Brain microvascular endothelial cell (primary cell): ENCODE data around the gene HRH2.

Experiments used
- DNase-seq: peaks from one replicate; pipeline ENCODE4 v3.0.0-alpha.2; 2020
- H3K27ac ChIP-seq: fragments of 250-450 bp; sonication (Bioruptor Pico); 2 replicates; pipeline ENCODE4 v1.5.1; 2020; ENCODE audit warnings: mild to moderate bottlenecking, moderate library complexity
- H3K27me3 ChIP-seq: fragments of 250-450 bp; sonication (Bioruptor Pico); replicated peaks from 2 replicates; pipeline ENCODE4 v1.5.1; 2020; ENCODE audit warnings: mild to moderate bottlenecking
- H3K36me3 ChIP-seq: fragments of 250-450 bp; sonication (Bioruptor Pico); replicated peaks from 2 replicates; pipeline ENCODE4 v1.5.1; 2020; ENCODE audit warnings: mild to moderate bottlenecking
- H3K4me3 ChIP-seq: 2 replicates; pipeline ENCODE4 v1.5.1; 2011; ENCODE audit warnings: low read depth, mild to moderate bottlenecking, control low read depth, low read length, moderate library complexity
- in situ Hi-C: cut with HindIII; loops from 2 replicates; pipeline ENCODE4 v1.10.0; 2017; ENCODE audit warnings: low sequenced_read_pairs, low pct_ligation_motif_present
- TF ChIP-seq, protein P1 (sequence below): IDR thresholded peaks from 2 replicates; pipeline ENCODE4 v1.5.1; 2011; ENCODE audit warnings: low read depth, mild to moderate bottlenecking, moderate library complexity, low read length, control low read depth, inconsistent platforms; ENCODE audit errors: missing control alignments

HRH2 gene

GRCh38 chr5:175686826-175687225 is 29.0 kb downstream of the HRH2 start:
- no peaks in the 10 kb centered on the region for H3K36me3 ChIP-seq
- in situ Hi-C loops, result no loop called here
- DNase-seq, result no peak
- H3K27ac ChIP-seq, result no peak overlapping the region
- no peaks in the 10 kb centered on the region for H3K27me3 ChIP-seq
- H3K4me3 ChIP-seq, result no peak overlapping the region
- TF ChIP-seq, protein P1, sequence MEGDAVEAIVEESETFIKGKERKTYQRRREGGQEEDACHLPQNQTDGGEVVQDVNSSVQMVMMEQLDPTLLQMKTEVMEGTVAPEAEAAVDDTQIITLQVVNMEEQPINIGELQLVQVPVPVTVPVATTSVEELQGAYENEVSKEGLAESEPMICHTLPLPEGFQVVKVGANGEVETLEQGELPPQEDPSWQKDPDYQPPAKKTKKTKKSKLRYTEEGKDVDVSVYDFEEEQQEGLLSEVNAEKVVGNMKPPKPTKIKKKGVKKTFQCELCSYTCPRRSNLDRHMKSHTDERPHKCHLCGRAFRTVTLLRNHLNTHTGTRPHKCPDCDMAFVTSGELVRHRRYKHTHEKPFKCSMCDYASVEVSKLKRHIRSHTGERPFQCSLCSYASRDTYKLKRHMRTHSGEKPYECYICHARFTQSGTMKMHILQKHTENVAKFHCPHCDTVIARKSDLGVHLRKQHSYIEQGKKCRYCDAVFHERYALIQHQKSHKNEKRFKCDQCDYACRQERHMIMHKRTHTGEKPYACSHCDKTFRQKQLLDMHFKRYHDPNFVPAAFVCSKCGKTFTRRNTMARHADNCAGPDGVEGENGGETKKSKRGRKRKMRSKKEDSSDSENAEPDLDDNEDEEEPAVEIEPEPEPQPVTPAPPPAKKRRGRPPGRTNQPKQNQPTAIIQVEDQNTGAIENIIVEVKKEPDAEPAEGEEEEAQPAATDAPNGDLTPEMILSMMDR, result no peak

GRCh38 chr5:175687231-175687701 is 29.4 kb downstream of the HRH2 start:
- in situ Hi-C loops, result no loop called here
- Histone ChIP-seq H3K36me3 (no peaks in the 10 kb centered on the region), H3K27ac (no peak overlapping the region), H3K4me3 (no peak overlapping the region), H3K27me3 (no peaks in the 10 kb centered on the region)
- TF ChIP-seq, protein P1, result no peak
- no peak for DNase-seq

DNA sequence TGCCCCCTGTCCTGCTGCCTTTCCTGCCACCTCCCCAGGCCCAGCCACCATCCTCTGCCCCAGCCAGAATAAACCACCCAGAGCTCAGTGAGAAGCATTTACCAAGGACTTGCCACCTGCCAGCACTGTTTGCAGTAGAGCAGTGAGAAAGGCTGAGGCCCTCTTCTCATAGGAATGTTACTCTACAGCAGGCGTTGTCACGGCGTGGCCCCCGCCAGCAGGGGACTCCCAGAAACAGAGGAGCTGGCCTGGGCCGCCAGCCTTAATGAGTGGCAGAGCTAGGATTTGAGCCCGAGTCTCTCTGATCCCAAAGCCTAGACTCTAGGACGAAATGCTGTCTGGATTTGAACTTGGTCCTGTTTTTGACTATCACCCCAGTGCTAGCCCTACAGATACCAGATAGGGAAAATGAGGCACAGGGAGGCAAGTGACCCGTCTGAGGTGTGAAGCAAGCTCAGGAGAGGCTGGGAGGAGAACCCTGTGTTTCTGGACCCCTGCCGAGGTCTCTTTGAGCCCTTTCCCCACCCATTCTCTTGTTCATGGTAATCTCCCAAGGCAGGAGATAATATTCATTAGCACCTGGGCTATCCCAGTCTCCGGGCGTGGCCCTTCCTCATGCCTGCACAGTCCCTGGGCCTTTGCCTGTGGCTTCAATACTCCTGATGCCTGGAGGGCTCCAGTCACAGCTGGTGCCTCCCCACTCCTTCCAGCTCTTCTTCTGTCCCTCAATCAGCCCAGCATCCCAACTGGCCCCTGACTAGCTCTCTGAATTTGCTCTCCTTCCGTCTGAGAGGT is 30.7 kb downstream of the HRH2 start:
- no peak for DNase-seq
- no peaks in the 10 kb centered on the region for H3K27me3 ChIP-seq

DNA sequence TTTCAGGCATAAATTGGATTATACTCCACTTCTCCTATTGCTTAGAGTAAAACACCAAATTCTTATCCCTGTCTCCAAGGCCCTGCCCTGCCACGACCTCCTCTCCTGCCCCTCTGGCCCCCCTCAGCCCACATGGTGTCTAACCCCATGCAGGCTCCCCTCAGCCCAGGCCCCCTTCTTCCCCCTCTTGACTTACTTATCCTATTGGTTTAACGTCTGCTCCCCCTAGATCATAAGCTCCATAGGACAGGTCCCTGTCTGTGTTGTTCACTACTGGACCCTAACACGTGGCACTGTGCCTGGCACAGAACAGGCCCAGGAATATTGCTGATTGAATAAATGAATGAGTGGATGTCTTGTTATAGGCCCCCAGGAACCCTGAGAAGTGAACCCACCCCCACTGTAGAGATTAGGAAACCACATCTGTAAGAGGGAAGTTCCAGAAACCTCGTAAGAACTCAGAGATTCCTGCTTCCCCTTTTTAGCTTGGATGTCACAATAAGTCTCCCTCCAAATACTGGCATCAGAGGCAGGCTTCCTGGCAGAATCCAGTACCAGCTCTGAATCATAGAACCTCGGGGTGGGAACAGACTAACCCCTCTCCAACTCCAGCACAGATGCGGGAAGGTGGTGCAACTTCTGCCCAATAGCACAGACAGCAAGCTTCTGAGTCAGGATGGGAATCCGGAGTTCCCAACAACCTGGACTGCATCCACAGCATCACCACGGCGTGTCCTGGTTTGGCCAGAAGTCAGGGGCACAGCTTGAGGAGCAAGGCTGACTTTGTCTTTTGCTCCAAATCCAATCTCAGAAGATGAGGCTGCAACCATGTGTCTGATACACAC is 31.5 kb downstream of the HRH2 start:
- Histone ChIP-seq H3K27me3 (no peaks in the 10 kb centered on the region), H3K4me3 (no peak overlapping the region), H3K36me3 (no peaks in the 10 kb centered on the region), H3K27ac (no peak overlapping the region)
- TF ChIP-seq, protein P1, result no peak
- peak; percentile 3 for DNase-seq
- in situ Hi-C loops, result no loop called here

More for the DNA sequence above, 30.7 kb downstream of the HRH2 start:
- TF ChIP-seq, protein P1, result no peak
- Histone ChIP-seq H3K4me3 (no peak overlapping the region), H3K27ac (no peak overlapping the region), H3K36me3 (no peaks in the 10 kb centered on the region)
- in situ Hi-C loops, result no loop called here

DNA sequence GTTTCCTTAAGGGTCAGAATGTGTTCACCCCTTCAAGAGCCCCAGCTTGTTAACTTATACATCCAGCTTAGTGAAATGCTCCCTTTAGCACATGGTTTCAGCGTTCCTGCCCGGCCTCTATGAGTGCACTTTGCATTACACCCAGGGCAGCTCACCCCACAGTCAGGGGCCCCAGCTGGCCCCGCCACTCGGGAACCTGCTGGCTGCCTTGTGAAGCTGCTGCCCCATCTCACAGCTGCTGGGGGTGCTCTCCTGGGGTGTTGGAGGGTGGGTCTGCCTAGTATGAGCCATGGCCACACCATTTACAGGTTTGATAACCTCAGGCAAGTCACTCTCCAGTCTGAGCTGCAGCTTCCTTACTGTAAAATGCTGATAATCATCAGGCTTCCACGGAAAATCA is 32.2 kb downstream of the HRH2 start:
- Histone ChIP-seq H3K4me3 (no peak overlapping the region), H3K36me3 (no peaks in the 10 kb centered on the region), H3K27me3 (no peaks in the 10 kb centered on the region), H3K27ac (no peak overlapping the region)
- TF ChIP-seq, protein P1, result no peak
- DNase-seq, result no peak
- in situ Hi-C loops, result no loop called here
